ENCODE results near the gene PPL. TPM values are rescaled to one million over a fixed set of nuclear protein-coding genes. Genes with fewer than 3 reads are reported as not detected.

PPL gene
- total and polyA plus RNA-seq, 11 donors: 4.3 to 23.8 (median 7.8) TPM

- Histone ChIP-seq H3K9me3 (no peaks in the 10 kb centered on the region), H3K36me3 (no peaks in the 10 kb centered on the region), H3K27ac (no peak overlapping the region), H3K4me1 (peaks cover 0 to 31% (median 19%) of the 10 kb centered on the region in 12 donors), H3K4me3 (no peak overlapping the region), H3K27me3 (peaks cover 0 to 40% (median 5%) of the 10 kb centered on the region in 9 donors)
- no peak for TF ChIP-seq CTCF (IDR thresholded peaks at IDR 0.05)
- TF ChIP-seq POLR2A (IDR thresholded peaks at IDR 0.05): no peak
- intact Hi-C loops (cut with DNase I): loop anchor here in 3 of 10 donors (5.0 kb wide), 3 partner anchors 46 to 86 kb away; no protein-coding TSS in a partner anchor
- WGBS, 4 donors: 86 to 90% (median 88%) methylated on average over 16 of the region's 16 CpGs
- ATAC-seq: no peak
- no peak for DNase-seq
Observed at GRCh38 chr16:4937782-4938682, 1.1 kb upstream of the PPL start.

- intact Hi-C loops (cut with DNase I): loop anchor here in 3 of 10 donors (5.0 kb wide), 3 partner anchors 44 to 84 kb away; no protein-coding TSS in a partner anchor
- no peaks in the 10 kb centered on the region for H3K36me3 ChIP-seq
- WGBS, 4 donors: 0 to 5% (median 4%) methylated on average over 28 to 64 of the region's 64 CpGs
- H3K27ac ChIP-seq: peak overlapping the region in 4 of 12 donors; percentile 24 to 61 (median 36)
- H3K4me1 ChIP-seq: peaks cover 0 to 29% (median 13%) of the 10 kb centered on the region in 12 donors
- no peaks in the 10 kb centered on the region for H3K9me3 ChIP-seq
- TF ChIP-seq CTCF (IDR thresholded peaks at IDR 0.05) (peak in 4 of 12 donors; percentile 12 to 19 (median 18)), POLR2A (IDR thresholded peaks at IDR 0.05) (no peak)
- ATAC-seq (peak in 3 of 4 donors; percentile 6 to 28 (median 22)), DNase-seq (peak in 1 of 5 donors; percentile 48)
- peaks cover 0 to 40% (median 5%) of the 10 kb centered on the region in 9 donors for H3K27me3 ChIP-seq
- H3K4me3 ChIP-seq: peak overlapping the region; percentile 38 to 63 (median 52)
Observed at GRCh38 chr16:4936181-4936990, 562 bp downstream of the PPL start.

GRCh38 chr16:4935241-4935855 is 1.6 kb downstream of the PPL start:
- WGBS, 4 donors: 57 to 69% (median 58%) methylated on average over 15 to 19 of the region's 19 CpGs
- peak; percentile 62 to 93 (median 89) for DNase-seq

More at GRCh38 chr16:4935241-4935855, 1.6 kb downstream of the PPL start:
- peak; percentile 91 to 94 (median 92) for ATAC-seq
- Histone ChIP-seq H3K27ac (peak overlapping the region in 5 of 12 donors; percentile 15 to 61 (median 24)), H3K4me1 (peaks cover 0 to 29% (median 13%) of the 10 kb centered on the region in 12 donors), H3K9me3 (no peaks in the 10 kb centered on the region), H3K36me3 (no peaks in the 10 kb centered on the region), H3K27me3 (peaks cover 0 to 40% (median 5%) of the 10 kb centered on the region in 9 donors), H3K4me3 (peak overlapping the region in 7 of 12 donors; percentile 38 to 63 (median 59))
- intact Hi-C loops (cut with DNase I): loop anchor here in 3 of 10 donors (5.0 kb wide), 3 partner anchors 43 to 83 kb away; no protein-coding TSS in a partner anchor
- TF ChIP-seq CTCF (IDR thresholded peaks at IDR 0.05): no peak
- no peak for TF ChIP-seq POLR2A (IDR thresholded peaks at IDR 0.05)

Data from heart left ventricle (tissue), 16 donors.